ENCODE results near the gene SYNRG.

DNA sequence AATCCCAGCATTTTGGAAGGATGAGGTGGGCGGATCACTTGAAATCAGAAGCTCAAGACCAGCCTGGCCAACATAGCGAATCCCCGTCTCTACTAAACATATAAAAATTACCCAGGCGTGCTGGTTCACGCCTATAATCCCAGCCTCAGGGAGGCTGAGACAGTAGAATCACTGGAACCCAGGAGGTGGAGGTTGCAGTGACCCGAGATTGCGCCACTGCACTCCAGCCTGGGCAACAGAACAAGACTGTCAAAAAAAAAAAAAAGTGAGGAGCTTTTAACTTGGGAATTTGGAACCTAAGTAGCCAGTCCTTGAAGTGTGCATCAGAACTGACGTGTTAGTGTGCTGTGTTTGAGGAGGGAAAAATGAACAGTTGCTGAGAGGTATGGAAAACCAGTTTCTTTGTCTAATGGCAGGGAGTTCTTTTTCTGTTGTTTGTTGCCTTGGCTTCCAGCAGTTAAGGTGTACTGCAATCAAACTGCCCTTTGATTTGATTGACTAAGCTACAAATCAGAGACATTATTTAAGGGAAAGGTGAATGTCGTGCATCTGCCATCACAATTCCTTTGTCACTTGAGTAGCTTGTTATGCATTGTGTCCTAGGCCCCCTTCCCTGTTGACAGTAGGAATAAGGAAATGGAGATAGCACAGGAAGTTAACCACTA is 128.1 kb downstream of the SYNRG start:
- TF ChIP-seq POLR2AphosphoS5 (IDR thresholded peaks at IDR 0.05; ENCODE audit: low read depth, low read length) (no peak), POLR2A (IDR thresholded peaks at IDR 0.05; ENCODE audit: low read depth, low read length) (no peak), PAX5 (IDR thresholded peaks at IDR 0.05; ENCODE audit: insufficient read depth, low read length, severe bottlenecking) (no peak), POU2F2 (IDR thresholded peaks at IDR 0.05; ENCODE audit: low read depth, low read length) (no peak)

All from GM12891 (cell line).